HL-60 (cell line): ENCODE results near the gene CD300LG.

Experiments used
- DNase-seq, 2 experiments: peaks; one replicate each; pipeline ENCODE4 v3.0.0-alpha.2; 2010 to 2020; ENCODE audit warnings: low read depth in 1 of 2, low spot score in 1 of 2
- H3K27ac ChIP-seq: fragments of 250-450 bp; sonication (Bioruptor Pico); replicated peaks from 2 replicates; pipeline ENCODE4 v1.5.1; 2020; ENCODE audit warnings: mild to moderate bottlenecking, moderate library complexity
- H3K27me3 ChIP-seq: fragments of 250-450 bp; sonication (Bioruptor Pico); 2 replicates; pipeline ENCODE4 v1.5.1; 2021; ENCODE audit warnings: mild to moderate bottlenecking, moderate library complexity; ENCODE audit not compliant: insufficient read depth, poor library complexity, severe bottlenecking
- H3K4me3 ChIP-seq: replicated peaks from 2 replicates; pipeline ENCODE4 v1.5.1; 2011; ENCODE audit warnings: mild to moderate bottlenecking, control low read depth, low read length; ENCODE audit not compliant: insufficient read depth
- CTCF ChIP-seq: IDR thresholded peaks from one replicate; pipeline ENCODE4 v1.5.1; 2011; ENCODE audit warnings: low read length, control low read depth, inconsistent platforms; ENCODE audit not compliant: insufficient read depth
- GABPA ChIP-seq: IDR thresholded peaks from 2 replicates; pipeline ENCODE4 v1.6.1; 2012; ENCODE audit warnings: low read depth
- POLR2AphosphoS5 ChIP-seq: IDR thresholded peaks from 2 replicates; pipeline ENCODE4 v1.6.1; 2012; ENCODE audit warnings: low read depth
- REST ChIP-seq: IDR thresholded peaks from 2 replicates; pipeline ENCODE4 v1.6.1; 2012; ENCODE audit warnings: low read depth; ENCODE audit not compliant: insufficient replicate concordance
- SPI1 ChIP-seq: IDR thresholded peaks from 2 replicates; pipeline ENCODE4 v1.6.1; 2012; ENCODE audit warnings: low read depth, mild to moderate bottlenecking, borderline replicate concordance

Gene CD300LG

GRCh38 chr17:43901861-43902589 lies 55.0 kb downstream of the CD300LG start:
- no peak for DNase-seq
- Histone ChIP-seq H3K4me3 (no peak overlapping the region), H3K27me3 (peaks cover 44% of the 10 kb centered on the region), H3K27ac (no peak overlapping the region)
- TF ChIP-seq GABPA (no peak), POLR2AphosphoS5 (no peak)

GRCh38 chr17:43905400-43905984 lies 58.5 kb downstream of the CD300LG start:
- no peak overlapping the region for H3K27ac ChIP-seq
- H3K27me3 ChIP-seq: peaks cover 62% of the 10 kb centered on the region
- DNase-seq: no peak
- TF ChIP-seq CTCF (no peak), SPI1 (no peak)
- H3K4me3 ChIP-seq: no peak overlapping the region

GRCh38 chr17:43905985-43906852 lies 59.2 kb downstream of the CD300LG start:
- TF ChIP-seq GABPA (no peak), REST (no peak), CTCF (no peak), SPI1 (no peak), POLR2AphosphoS5 (no peak)
- Histone ChIP-seq H3K27ac (no peak overlapping the region), H3K27me3 (peaks cover 55% of the 10 kb centered on the region), H3K4me3 (no peak overlapping the region)
- no peak for DNase-seq

GRCh38 chr17:43906951-43907424 lies 60.0 kb downstream of the CD300LG start:
- no peak overlapping the region for H3K27ac ChIP-seq
- no peak for TF ChIP-seq GABPA
- TF ChIP-seq POLR2AphosphoS5: no peak
- no peak for TF ChIP-seq REST
- no peak for TF ChIP-seq SPI1
- DNase-seq: no peak
- peaks cover 52% of the 10 kb centered on the region for H3K27me3 ChIP-seq
- no peak overlapping the region for H3K4me3 ChIP-seq
